Erythroblast (primary cell): ENCODE measurements around the gene C10orf62.

Experiments
- GATA1 ChIP-seq: IDR thresholded peaks from 2 replicates; pipeline ENCODE4 v1.6.1; 2011; ENCODE audit warnings: low read depth, mild to moderate bottlenecking, control low read depth, low read length, moderate library complexity
- POLR2A ChIP-seq: IDR thresholded peaks from 2 replicates; pipeline ENCODE4 v1.6.1; 2011; ENCODE audit warnings: mild to moderate bottlenecking, low read length

DNA sequence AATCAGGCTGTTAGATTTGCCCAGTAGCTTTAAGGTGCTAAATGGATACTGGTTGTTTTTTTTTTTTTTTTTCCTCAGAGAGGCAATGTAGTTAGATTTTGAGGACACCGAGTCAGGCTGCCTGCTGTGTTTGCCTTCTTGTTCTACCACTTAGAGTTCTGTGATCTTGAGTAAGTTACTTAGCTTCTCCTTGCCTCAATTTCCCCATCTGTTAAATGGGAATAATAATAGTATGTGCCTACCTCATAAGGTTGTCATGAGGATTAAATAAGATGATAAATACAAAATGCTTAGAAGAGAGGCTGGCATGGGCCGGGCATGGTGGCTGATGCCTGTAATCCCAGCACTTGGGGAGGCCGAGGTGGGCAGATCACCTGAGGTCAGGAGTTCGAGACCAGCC lies 29.2 kb downstream of the C10orf62 start:
- TF ChIP-seq POLR2A (no peak), GATA1 (no peak)
